ENCODE measurements around the gene VRK3. TPM values are rescaled to one million over a fixed set of nuclear protein-coding genes. Genes with fewer than 3 reads are reported as not detected.

The VRK3 gene
- total and polyA plus RNA-seq, 12 donors = 15.1 to 34.9 (median 23.6) TPM

DNA sequence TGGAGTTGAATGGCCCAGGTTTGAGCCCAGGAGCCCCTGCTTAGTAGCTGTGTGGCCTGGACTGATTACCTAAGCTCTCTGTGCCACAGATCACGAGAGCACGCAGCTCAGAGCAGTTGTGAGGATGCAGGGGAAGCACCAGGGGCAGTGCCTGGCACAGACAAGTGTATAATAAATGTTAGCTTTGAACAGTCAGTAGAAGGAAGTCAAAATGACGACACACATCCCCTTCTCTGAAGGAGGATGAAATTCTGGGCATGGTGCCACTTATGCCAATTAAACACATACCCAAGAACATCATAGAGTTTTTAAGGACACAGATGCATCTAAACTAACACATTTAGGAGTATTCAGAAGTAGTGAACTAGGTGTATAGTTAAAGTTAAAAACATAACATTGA is 39.3 kb downstream of the VRK3 start:
- DNase-seq (no peak), ATAC-seq (no peak)
- Histone ChIP-seq H3K36me3 (peaks cover 0 to 95% (median 41%) of the 10 kb centered on the region in 9 donors), H3K4me3 (no peak overlapping the region), H3K9me3 (no peaks in the 10 kb centered on the region), H3K27ac (no peak overlapping the region), H3K27me3 (no peaks in the 10 kb centered on the region), H3K4me1 (no peaks in the 10 kb centered on the region)
- intact Hi-C loops (cut with DNase I) = loop anchor here in 3 of 10 donors (2.0 to 10.0 kb wide), 3 partner anchors 49 to 51 kb away; no protein-coding TSS in a partner anchor
- WGBS, 2 donors = 74 to 93% methylated on average over 3 of the region's 3 CpGs
- TF ChIP-seq, protein P1, sequence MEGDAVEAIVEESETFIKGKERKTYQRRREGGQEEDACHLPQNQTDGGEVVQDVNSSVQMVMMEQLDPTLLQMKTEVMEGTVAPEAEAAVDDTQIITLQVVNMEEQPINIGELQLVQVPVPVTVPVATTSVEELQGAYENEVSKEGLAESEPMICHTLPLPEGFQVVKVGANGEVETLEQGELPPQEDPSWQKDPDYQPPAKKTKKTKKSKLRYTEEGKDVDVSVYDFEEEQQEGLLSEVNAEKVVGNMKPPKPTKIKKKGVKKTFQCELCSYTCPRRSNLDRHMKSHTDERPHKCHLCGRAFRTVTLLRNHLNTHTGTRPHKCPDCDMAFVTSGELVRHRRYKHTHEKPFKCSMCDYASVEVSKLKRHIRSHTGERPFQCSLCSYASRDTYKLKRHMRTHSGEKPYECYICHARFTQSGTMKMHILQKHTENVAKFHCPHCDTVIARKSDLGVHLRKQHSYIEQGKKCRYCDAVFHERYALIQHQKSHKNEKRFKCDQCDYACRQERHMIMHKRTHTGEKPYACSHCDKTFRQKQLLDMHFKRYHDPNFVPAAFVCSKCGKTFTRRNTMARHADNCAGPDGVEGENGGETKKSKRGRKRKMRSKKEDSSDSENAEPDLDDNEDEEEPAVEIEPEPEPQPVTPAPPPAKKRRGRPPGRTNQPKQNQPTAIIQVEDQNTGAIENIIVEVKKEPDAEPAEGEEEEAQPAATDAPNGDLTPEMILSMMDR (IDR thresholded peaks at IDR 0.05) = no peak

DNA sequence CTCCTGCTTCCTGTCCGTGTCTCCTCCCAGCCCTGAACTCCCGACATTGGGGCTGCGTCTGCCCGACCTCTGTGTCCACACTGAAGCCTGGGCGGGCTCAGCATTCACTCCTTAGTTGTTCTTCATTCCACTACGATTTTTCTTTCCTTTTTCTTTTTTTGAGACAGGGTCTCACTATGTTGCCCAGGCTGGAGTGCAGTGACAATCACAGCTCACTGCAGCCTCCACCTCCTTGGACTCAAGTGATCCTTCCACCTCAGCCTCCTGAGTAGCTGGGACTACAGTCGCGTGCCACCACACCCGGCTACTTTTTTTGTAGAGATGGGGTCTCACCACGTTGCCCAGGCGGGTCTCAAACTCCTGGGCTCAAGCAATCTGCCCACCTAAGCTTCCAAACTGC is 40.7 kb downstream of the VRK3 start:
- Histone ChIP-seq H3K36me3 (peaks cover 0 to 92% (median 29%) of the 10 kb centered on the region in 9 donors), H3K27me3 (no peaks in the 10 kb centered on the region), H3K27ac (no peak overlapping the region), H3K4me3 (no peak overlapping the region), H3K9me3 (no peaks in the 10 kb centered on the region), H3K4me1 (no peaks in the 10 kb centered on the region)
- DNase-seq (no peak), ATAC-seq (no peak)
- 88 to 89% methylated on average over 11 of the region's 11 CpGs for WGBS, 2 donors
- intact Hi-C loops (cut with DNase I) = loop anchor here in 4 of 10 donors (2.0 to 10.0 kb wide), 3 partner anchors 47 to 50 kb away; no protein-coding TSS in a partner anchor
- TF ChIP-seq, protein P1 (IDR thresholded peaks at IDR 0.05) = no peak

DNA sequence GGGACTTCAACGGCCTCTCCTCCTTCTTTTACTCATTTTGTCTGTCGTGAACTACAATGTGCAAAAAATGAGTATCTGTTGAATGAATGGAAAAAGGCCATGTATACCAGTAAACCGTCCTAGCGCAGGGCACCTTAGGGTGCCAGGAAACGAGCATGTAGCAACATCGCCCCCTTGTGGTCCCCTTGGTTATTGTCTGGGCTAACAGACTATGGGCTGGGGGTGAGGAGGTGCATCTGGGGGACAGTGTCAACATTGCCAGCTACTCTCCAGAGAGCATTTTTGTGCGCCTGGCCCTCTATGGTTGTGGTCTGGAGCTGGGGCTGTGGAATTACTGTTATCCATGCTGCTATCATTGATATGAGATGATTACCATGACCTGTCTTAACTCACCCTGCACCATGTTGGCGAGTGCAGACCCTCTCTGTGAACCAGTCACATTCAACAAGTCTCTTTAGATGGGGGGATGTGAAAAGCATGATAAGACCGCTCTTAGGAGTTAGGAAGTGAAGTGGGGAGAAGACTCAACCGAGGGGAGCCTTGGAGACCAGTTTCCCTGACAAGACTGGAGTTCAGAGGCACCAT is 41.4 kb downstream of the VRK3 start:
- no peaks in the 10 kb centered on the region for H3K27me3 ChIP-seq
- TF ChIP-seq, protein P1 (IDR thresholded peaks at IDR 0.05) = peak; percentile 68 to 88 (median 80)
- ATAC-seq (peak in 7 of 8 donors; percentile 16 to 63 (median 55)), DNase-seq (peak; percentile 41)
- H3K27ac ChIP-seq = no peak overlapping the region
- no peak overlapping the region for H3K4me3 ChIP-seq
- WGBS, 2 donors = 47 to 51% methylated on average over 10 of the region's 10 CpGs
- peaks cover 0 to 92% (median 33%) of the 10 kb centered on the region in 9 donors for H3K36me3 ChIP-seq
- H3K4me1 ChIP-seq = no peaks in the 10 kb centered on the region
- intact Hi-C loops (cut with DNase I) = loop anchor here in 9 of 10 donors (1.0 to 10.0 kb wide), 4 partner anchors 46 to 49 kb away; no protein-coding TSS in a partner anchor
- H3K9me3 ChIP-seq = no peaks in the 10 kb centered on the region

DNA sequence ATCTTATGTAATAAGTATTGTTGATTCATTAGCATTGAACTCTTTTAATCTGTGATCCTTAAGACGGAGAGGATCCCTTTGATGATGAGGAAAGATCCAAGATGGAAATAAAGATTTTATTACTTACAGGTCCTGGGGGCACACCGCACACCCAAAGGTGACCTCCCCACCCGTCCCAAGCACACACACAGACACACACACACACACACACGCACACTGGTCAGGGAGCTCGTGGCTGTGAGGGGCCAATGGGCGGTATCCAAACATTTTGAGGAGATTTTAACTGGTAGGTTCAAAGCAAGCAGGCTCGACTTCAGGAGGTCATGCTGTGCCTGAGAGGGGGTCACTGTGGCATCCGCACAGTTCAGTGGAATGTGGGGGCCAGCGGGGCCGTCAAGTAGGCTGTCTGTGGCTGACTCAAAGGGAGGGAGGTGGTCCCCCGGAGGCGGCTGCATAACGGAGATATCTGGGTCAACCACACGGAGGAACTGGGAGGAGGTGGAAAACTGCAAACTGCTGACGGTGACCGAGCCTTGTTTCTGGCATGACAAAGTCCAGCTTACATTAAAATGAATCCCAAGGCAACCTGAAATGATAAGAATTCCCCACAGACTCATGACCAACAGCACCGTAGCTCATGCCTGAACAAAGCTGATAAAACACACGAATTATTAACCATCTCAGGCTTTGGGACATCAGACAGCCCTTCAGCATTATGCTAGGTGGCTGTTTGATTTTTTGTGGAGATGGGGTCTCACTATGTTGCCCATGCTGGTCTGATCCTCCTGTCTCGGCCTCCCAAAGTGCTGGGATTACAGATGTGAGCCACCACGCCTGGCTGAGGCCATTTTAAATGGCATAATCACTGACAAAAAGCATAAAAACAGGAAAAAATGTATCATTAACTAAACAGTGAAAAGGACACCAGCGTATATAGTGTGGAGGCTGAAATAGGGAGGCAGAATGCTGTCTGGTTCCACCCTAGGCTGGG is 43.3 kb downstream of the VRK3 start:
- Histone ChIP-seq H3K27ac (no peak overlapping the region), H3K4me3 (no peak overlapping the region), H3K36me3 (peaks cover 0 to 94% (median 40%) of the 10 kb centered on the region in 9 donors), H3K27me3 (no peaks in the 10 kb centered on the region), H3K4me1 (no peaks in the 10 kb centered on the region), H3K9me3 (no peaks in the 10 kb centered on the region)
- ATAC-seq = no peak
- TF ChIP-seq, protein P1 (IDR thresholded peaks at IDR 0.05) = no peak
- DNase-seq = no peak
- intact Hi-C loops (cut with DNase I) = loop anchor here in 6 of 10 donors (2.0 to 10.0 kb wide), 3 partner anchors 45 to 47 kb away; no protein-coding TSS in a partner anchor
- 71 to 76% methylated on average over 21 of the region's 21 CpGs for WGBS, 2 donors
